Natural killer cell treated with Interleukin-12 subunit alpha and Interleukin-12 subunit beta and Interleukin-15 and Interleukin-18, amount 100 ng/mL, for 72 hours (primary cell): Measurements from ENCODE around the gene SIK2. TPM values are rescaled to one million over a fixed set of nuclear protein-coding genes. Genes with fewer than 3 reads are reported as not detected.
"Not testable (repeated sequence)": the region's sequence is repeated elsewhere in the genome, so short reads cannot be mapped to it uniquely, and the experiment has no call there.

ENCODE experiments used
- ATAC-seq, 2 donors: fragments of 150-1000 bp; cut with Tn5 transposase in 1 of 2; sonication (Bioruptor Pico), chemical (Tn5 transposase) in 1 of 2; 2 replicates each; pipeline ENCODE4 v1.10.0; 2021
- DNase-seq: peaks from one replicate; pipeline ENCODE4 v3.0.0; 2022; ENCODE audit warnings: low spot score
- H3K27ac Mint-ChIP-seq, 2 donors: 1 replicate in 1 of 2; 2 replicates in 1 of 2; pipeline ENCODE4 v1.8.0; 2022; ENCODE audit warnings: mixed read lengths in 2 of 2, mild to moderate bottlenecking in 1 of 2, moderate library complexity in 1 of 2
- H3K27me3 Mint-ChIP-seq, 2 donors: 1 replicate in 1 of 2; 2 replicates in 1 of 2; pipeline ENCODE4 v1.8.0; 2022; ENCODE audit warnings: mixed read lengths in 2 of 2
- H3K36me3 Mint-ChIP-seq: one replicate; pipeline ENCODE4 v1.8.0; 2022; ENCODE audit warnings: mixed read lengths
- H3K4me1 Mint-ChIP-seq, 2 donors: 1 replicate in 1 of 2; 2 replicates in 1 of 2; pipeline ENCODE4 v1.8.0; 2022; ENCODE audit warnings: low read depth in 2 of 2, mixed read lengths in 2 of 2, mild to moderate bottlenecking in 1 of 2
- H3K4me3 Mint-ChIP-seq: one replicate; pipeline ENCODE4 v1.8.0; 2022; ENCODE audit warnings: mixed read lengths
- H3K9me3 Mint-ChIP-seq: 2 replicates; pipeline ENCODE4 v1.8.0; 2022; ENCODE audit warnings: mixed read lengths
- total RNA-seq, 2 donors: library from RNA; stranded (reverse); gene quantifications; one replicate each; pipeline ENCODE4 v1.2.3, GENCODE V29; 2022

The SIK2 gene
- total RNA-seq, 2 donors from 2014 or later, result 8.1 to 8.8 TPM

DNA sequence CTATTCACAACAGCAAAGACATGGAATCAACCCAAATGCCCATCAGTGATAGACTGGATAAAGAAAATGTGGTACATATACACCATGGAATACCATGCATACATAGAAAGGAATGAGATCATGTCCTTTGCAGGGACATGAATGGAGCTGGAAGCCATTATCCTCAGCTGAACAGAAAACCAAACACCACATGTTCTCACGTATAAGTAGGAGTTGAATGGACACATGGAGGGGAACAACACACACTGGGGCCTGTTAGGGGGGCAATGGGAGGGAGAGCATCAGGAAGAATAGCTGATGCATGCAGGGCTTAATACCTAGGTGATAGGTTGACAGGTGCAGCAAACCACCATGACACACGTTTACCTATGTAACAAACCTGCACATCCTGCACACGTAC is 115.4 kb downstream of the SIK2 start:
- not testable (repeated sequence) for H3K9me3 Mint-ChIP-seq, DNase-seq, ATAC-seq, H3K36me3 Mint-ChIP-seq, H3K27ac Mint-ChIP-seq, H3K4me3 Mint-ChIP-seq, H3K4me1 Mint-ChIP-seq, H3K27me3 Mint-ChIP-seq

DNA sequence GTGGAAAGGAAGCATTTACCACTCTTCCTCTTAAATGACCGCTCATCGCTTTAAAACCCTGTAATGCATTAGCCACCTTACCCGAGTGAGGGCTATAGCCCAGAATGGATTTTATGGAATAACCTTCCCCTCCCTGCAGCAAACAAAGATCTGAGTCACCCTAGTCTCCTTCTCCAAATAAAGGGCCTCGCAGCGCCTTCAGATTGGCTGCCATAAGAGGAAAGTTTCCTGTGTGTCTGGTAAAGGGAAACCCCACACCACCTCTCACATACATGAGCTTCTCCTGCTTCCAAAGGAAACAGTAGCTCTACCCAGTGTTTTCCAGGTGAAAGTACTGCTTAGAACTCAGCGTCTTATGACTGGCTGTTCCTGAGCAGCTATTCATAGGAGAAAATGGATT is 116.2 kb downstream of the SIK2 start:
- DNase-seq (no peak), ATAC-seq (no peak)
- Mint-ChIP-seq H3K27me3 (no peaks in the 10 kb centered on the region), H3K4me1 (peaks cover 0 to 2% of the 10 kb centered on the region in 2 donors), H3K27ac (no peak overlapping the region), H3K36me3 (no peaks in the 10 kb centered on the region), H3K4me3 (no peak overlapping the region), H3K9me3 (no peaks in the 10 kb centered on the region)

DNA sequence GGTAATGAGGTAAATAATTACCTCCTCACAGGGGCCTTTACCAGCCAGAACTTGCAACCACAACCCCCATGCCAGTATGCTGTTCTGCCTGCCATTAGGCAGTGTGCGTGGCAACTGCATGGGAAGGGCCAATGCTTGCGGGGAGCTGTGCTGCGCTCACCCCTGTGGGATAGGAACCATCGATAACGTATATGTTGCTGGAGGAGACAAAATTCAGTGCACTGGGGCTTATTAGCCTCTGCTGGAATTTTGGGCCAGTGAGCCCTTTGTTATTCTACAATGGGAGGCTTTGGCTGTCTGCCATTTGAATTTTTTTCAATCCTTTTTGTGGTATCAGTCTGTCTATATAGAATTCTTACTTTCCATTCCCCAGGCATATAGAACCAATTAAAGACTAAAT is 116.6 kb downstream of the SIK2 start:
- DNase-seq (no peak), ATAC-seq (no peak)
- Mint-ChIP-seq H3K27me3 (no peaks in the 10 kb centered on the region), H3K4me3 (no peak overlapping the region), H3K27ac (no peak overlapping the region), H3K4me1 (peaks cover 0 to 2% of the 10 kb centered on the region in 2 donors), H3K9me3 (no peaks in the 10 kb centered on the region), H3K36me3 (no peaks in the 10 kb centered on the region)

- DNase-seq, result no peak
- no peak for ATAC-seq
- Mint-ChIP-seq H3K27me3 (no peaks in the 10 kb centered on the region), H3K4me3 (no peak overlapping the region), H3K9me3 (no peaks in the 10 kb centered on the region), H3K4me1 (peaks cover 0 to under 1% of the 10 kb centered on the region in 2 donors), H3K27ac (peak overlapping the region in 1 of 2 donors; percentile 37), H3K36me3 (no peaks in the 10 kb centered on the region)
These were observed 117.1 kb downstream of the SIK2 start for GRCh38 chr11:111719379-111719778.

DNA sequence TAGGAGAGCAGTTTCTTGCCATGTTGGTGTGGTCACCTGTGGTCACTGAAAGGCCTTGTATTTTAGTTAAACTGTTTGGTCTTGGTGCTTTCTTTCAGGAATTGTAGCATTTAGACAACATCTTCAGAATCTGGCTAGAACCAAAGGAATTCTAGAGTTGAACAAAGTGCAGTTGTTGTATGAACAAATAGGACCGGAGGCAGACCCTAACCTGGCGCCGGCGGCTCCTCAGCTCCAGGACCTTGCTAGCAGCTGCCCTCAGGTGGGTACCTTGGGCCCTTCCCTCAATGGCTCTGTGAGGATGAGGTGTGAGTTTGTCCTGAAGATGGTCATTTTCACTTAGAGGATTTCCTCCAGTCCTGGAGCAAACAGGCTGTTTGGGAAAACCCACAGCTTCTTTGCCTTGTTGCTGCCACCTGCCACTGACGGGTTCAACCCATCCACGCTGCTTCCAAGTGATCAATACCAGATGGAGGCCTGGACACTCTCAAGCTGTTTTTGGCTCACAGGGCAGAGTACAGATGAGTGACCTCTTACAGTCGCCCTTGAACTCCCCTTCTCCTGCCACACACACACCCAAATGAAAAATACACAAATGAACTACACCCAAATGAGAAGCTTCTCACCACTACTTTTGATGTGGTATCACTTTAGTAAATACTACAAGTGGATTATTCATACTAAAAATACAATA is 118.7 kb downstream of the SIK2 start:
- no peaks in the 10 kb centered on the region for H3K27me3 Mint-ChIP-seq
- H3K27ac Mint-ChIP-seq, result no peak overlapping the region
- no peaks in the 10 kb centered on the region for H3K9me3 Mint-ChIP-seq
- DNase-seq, result no peak
- ATAC-seq, result no peak
- no peaks in the 10 kb centered on the region for H3K4me1 Mint-ChIP-seq
- no peak overlapping the region for H3K4me3 Mint-ChIP-seq
- no peaks in the 10 kb centered on the region for H3K36me3 Mint-ChIP-seq

DNA sequence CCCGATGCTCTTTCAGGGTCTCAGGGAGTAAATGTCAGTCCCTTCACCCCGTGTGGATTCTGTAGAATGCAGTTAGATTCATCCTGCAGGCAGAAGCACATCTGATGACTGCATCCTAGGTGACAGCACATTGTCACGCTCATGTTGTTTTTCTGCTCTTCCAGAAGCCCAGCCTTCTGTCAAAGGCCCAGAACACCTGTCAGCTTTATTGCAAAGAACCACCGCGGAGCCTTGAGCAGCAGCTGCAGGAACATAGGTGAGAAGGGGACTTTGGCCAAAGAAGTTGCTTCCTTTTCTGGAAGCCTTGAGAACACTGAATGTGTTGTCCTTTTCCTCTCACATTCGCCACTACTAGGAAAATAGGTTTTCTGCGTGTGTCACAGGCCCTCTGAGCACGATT is 120.3 kb downstream of the SIK2 start:
- ATAC-seq (no peak), DNase-seq (no peak)
- H3K27me3 Mint-ChIP-seq, result no peaks in the 10 kb centered on the region
- no peaks in the 10 kb centered on the region for H3K4me1 Mint-ChIP-seq
- no peak overlapping the region for H3K4me3 Mint-ChIP-seq
- H3K9me3 Mint-ChIP-seq, result no peaks in the 10 kb centered on the region
- H3K36me3 Mint-ChIP-seq, result no peaks in the 10 kb centered on the region
- no peak overlapping the region for H3K27ac Mint-ChIP-seq

DNA sequence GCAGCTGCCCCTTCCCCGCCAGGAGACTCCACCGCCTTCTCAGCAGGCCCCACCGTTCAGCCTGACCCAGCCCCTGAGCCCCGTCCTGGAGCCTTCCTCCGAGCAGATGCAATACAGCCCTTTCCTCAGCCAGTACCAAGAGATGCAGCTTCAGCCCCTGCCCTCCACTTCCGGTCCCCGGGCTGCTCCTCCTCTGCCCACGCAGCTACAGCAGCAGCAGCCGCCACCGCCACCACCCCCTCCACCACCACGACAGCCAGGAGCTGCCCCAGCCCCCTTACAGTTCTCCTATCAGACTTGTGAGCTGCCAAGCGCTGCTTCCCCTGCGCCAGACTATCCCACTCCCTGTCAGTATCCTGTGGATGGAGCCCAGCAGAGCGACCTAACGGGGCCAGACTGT is 121.3 kb downstream of the SIK2 start:
- no peaks in the 10 kb centered on the region for H3K27me3 Mint-ChIP-seq
- DNase-seq, result no peak
- H3K4me3 Mint-ChIP-seq, result no peak overlapping the region
- no peaks in the 10 kb centered on the region for H3K9me3 Mint-ChIP-seq
- ATAC-seq, result no peak
- H3K27ac Mint-ChIP-seq, result no peak overlapping the region
- no peaks in the 10 kb centered on the region for H3K36me3 Mint-ChIP-seq
- no peaks in the 10 kb centered on the region for H3K4me1 Mint-ChIP-seq

GRCh38 chr11:111724615-111725129 is 122.4 kb downstream of the SIK2 start:
- no peaks in the 10 kb centered on the region for H3K9me3 Mint-ChIP-seq
- H3K4me1 Mint-ChIP-seq, result no peaks in the 10 kb centered on the region
- no peaks in the 10 kb centered on the region for H3K27me3 Mint-ChIP-seq
- H3K4me3 Mint-ChIP-seq, result no peak overlapping the region
- no peak for DNase-seq
- no peak for ATAC-seq
- no peak overlapping the region for H3K27ac Mint-ChIP-seq
- H3K36me3 Mint-ChIP-seq, result no peaks in the 10 kb centered on the region

DNA sequence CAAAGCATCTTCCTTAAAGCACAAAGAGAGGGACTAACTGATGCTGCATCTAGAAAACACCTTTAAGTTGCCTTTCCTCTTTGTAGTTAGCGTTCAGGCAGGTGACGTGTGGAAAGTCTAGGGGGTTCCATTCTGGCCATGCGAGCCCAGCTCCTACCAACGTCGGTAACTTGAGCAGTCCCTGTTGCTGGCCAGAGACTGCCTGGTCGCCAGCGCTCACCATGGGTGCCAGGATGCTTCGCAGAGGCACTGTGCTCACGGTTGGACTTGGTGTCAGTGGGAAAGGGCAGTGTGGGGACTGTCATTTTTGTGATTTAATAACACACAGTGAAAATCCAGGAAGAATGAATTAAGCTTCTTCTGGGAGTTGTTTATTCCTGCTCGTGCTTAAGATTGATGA is 123.4 kb downstream of the SIK2 start:
- ATAC-seq (no peak), DNase-seq (no peak)
- Mint-ChIP-seq H3K9me3 (no peaks in the 10 kb centered on the region), H3K4me1 (no peaks in the 10 kb centered on the region), H3K4me3 (no peak overlapping the region), H3K36me3 (no peaks in the 10 kb centered on the region), H3K27me3 (no peaks in the 10 kb centered on the region), H3K27ac (no peak overlapping the region)

DNA sequence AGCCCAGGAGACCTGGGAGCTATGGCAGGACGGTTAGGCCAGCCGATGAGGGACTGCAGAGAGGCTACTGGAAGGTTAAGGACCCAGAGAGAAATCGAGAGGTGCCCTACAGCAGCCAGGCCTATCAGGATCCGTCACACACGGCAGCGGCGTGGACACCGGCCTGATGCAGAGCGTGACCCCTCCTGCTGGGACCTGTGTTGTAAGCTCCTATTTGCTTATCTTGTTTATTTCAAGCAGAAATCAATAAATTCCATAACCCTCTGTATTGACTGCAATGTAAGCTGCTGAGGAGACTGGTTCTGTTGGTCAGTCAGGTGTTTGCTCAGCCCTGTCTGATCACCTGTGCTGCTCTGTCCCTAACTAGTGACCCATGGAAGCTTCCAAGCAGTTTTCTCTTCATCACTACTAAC is 124.1 kb downstream of the SIK2 start:
- Mint-ChIP-seq H3K27me3 (no peaks in the 10 kb centered on the region), H3K4me1 (no peaks in the 10 kb centered on the region), H3K36me3 (no peaks in the 10 kb centered on the region), H3K27ac (no peak overlapping the region), H3K9me3 (no peaks in the 10 kb centered on the region), H3K4me3 (no peak overlapping the region)
- ATAC-seq, result no peak
- no peak for DNase-seq

DNA sequence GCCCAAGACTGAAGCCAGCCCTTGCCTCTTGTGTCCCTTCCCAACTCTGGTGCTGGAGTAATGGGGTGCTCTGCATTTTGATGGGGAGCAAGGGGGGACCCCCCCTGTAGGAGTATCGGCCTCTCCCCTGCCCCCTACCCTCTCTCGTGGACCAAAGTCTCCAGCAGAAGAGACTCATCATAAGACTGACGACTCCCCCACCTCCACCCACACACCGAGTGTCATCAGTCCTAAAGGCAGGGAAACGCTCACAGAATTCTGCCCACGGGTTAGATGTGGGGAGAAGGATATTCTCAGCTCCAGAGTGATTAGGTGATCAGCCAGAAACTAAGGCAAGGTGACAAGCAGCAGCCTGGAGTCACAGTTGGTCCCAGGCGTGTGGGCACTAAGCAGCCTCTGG is 125.2 kb downstream of the SIK2 start:
- no peak for ATAC-seq
- Mint-ChIP-seq H3K4me1 (no peaks in the 10 kb centered on the region), H3K27me3 (no peaks in the 10 kb centered on the region), H3K9me3 (no peaks in the 10 kb centered on the region), H3K36me3 (no peaks in the 10 kb centered on the region), H3K27ac (no peak overlapping the region), H3K4me3 (no peak overlapping the region)
- DNase-seq, result no peak

DNA sequence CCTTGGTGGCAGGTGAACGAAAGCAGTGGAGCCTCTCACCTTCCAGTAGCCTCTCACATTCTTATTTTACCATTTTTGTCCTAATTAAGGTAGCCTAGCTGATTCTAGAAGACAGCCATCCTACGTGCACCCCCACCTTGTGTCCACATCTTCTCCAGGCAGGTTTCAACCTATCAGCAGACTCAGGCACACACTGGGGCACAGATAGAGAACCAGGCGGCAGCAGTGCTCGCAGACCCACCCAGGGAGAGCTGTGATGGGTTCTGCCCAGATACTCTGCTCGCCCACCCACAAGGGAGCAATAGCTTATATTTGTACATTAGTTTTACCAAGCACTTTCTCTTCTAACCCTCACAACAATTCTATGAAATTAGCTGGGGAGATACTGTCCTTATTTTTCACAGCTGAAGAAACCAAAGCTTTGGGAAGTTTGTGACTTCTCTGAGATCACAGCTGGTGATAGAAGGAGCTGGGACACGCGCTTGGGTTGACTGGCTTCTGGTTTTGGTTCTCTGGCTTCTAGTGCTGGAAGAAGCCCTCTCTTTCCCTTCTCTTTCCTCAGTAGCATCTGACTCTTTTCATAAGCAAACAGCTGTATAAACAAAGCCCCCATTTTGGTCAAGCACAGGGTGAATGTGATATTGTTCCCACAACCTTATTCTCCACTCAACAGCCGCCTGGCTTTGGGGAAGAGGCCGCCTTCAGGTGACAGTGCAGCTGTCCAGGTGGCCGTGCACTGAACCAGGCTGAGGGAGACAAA is 127.0 kb downstream of the SIK2 start:
- Mint-ChIP-seq H3K4me3 (no peak overlapping the region), H3K4me1 (no peaks in the 10 kb centered on the region), H3K27ac (no peak overlapping the region), H3K36me3 (no peaks in the 10 kb centered on the region), H3K27me3 (no peaks in the 10 kb centered on the region), H3K9me3 (no peaks in the 10 kb centered on the region)
- DNase-seq, result no peak
- ATAC-seq, result no peak

DNA sequence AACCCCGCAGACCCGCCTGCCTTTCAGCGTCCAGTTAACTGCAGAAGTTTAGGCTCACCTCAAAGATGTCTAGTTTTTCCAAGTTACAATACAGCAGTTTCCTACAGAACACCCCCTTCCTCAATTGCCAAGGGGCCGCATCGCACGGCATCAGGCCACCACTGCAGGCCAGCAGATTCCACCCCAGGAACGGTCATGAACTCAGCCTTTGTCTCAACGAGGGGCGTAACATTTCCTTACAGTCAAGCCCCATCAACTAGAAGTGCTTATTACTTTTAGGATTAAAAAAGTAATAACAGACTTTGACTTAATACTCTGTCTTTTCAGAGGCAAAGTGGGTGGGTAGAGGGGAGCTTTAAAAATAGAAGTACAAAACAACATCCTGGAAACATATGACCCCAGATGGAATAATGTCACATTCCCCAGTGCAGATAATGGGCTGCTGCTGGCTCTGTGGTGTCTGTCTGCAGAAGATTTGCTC is 127.6 kb downstream of the SIK2 start:
- no peak overlapping the region for H3K4me3 Mint-ChIP-seq
- H3K36me3 Mint-ChIP-seq, result no peaks in the 10 kb centered on the region
- no peaks in the 10 kb centered on the region for H3K27me3 Mint-ChIP-seq
- DNase-seq (no peak), ATAC-seq (no peak)
- no peaks in the 10 kb centered on the region for H3K9me3 Mint-ChIP-seq
- H3K4me1 Mint-ChIP-seq, result no peaks in the 10 kb centered on the region
- H3K27ac Mint-ChIP-seq, result no peak overlapping the region

GRCh38 chr11:111730871-111731591 is 128.8 kb downstream of the SIK2 start:
- Mint-ChIP-seq H3K4me3 (no peak overlapping the region), H3K9me3 (no peaks in the 10 kb centered on the region), H3K4me1 (no peaks in the 10 kb centered on the region), H3K36me3 (no peaks in the 10 kb centered on the region), H3K27me3 (no peaks in the 10 kb centered on the region), H3K27ac (no peak overlapping the region)
- ATAC-seq (no peak), DNase-seq (no peak)
